ENCODE results near the gene INPP5A. TPM values are rescaled to one million over a fixed set of nuclear protein-coding genes. Genes with fewer than 3 reads are reported as not detected.
A peak's percentile ranks its signal among the peaks of the same experiment; 100 is the strongest.

Gene INPP5A
- total and polyA plus RNA-seq, 10 of the 15 experiments (the other 5 are each of a cell fraction or from before 2014, with no cell fraction given) = 0.52 to 15.0 (median 6.3) TPM

DNA sequence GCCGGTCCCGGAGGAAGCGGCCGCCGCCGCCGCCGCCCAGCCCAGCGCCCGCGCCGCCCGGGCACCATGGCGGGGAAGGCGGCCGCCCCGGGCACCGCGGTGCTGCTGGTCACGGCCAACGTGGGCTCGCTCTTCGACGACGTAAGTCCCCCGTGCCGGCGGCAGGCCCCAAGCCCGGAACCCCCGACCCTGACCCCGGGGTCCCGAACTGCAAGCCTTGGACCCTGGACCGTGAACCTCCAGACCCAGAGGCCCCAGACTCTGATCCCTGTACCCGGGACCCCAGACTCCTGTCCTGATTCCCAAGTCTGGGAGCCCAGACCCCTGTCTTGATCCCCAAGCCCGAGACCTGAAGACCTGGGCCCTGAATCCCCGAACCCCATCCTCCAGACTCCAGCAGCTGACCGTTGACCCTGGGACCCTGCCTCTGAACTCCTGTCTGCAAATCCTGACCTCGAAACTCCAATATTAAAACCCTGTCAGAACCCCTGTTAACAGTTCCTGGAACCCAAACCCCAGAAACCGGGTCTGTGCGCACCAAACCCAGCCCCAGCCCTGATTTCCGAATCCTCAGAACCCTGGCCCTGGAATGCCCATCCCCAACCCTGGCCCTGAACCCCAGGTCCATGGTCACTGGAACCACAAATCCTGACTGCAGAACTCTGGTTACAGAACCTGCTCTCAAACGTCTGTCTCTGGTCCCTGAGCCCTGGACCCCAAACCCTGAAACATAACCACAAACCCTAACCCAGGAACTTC, 623 bp downstream of the INPP5A start:
- Histone ChIP-seq H3K27me3 (replicated peaks in 1 of 2; ENCODE audit: control insufficient read depth in 2 of 2, insufficient read depth in 2 of 2, low read length in 1 of 2) (no peaks in the 10 kb centered on the region), H3K9ac (ENCODE audit: control insufficient read depth, insufficient read depth, low read length) (peak overlapping the region; percentile 70), H4K20me1 (ENCODE audit: control insufficient read depth, insufficient read depth) (peaks cover 2% of the 10 kb centered on the region; the same call in 1 of the 2 replicates), H2AFZ (ENCODE audit: control insufficient read depth, low read depth, low read length) (no peak overlapping the region), H3K4me3 (peak overlapping the region; percentile 78), H3K4me1 (ENCODE audit: control insufficient read depth, insufficient read depth, low read length) (peaks cover 29% of the 10 kb centered on the region), H3K9me3 (replicated peaks; ENCODE audit: control insufficient read depth, insufficient read depth, low read length) (no peaks in the 10 kb centered on the region), H3K79me2 (ENCODE audit: control insufficient read depth, insufficient read depth, low read length) (peaks cover 21% of the 10 kb centered on the region), H3K36me3 (ENCODE audit: control insufficient read depth in 2 of 2, insufficient read depth in 2 of 2, low read length in 1 of 2) (no peaks in the 10 kb centered on the region), H3K27ac (ENCODE audit: control insufficient read depth, insufficient read depth) (peak overlapping the region; percentile 11; the same call in 1 of the 2 replicates), H3K4me2 (ENCODE audit: control insufficient read depth, insufficient read depth) (peak overlapping the region; percentile 92)
- 4% methylated on average over 40 of the region's 42 CpGs for WGBS (ENCODE audit: insufficient coverage, insufficient replicate concordance, low lambda C conversion rate, missing lambda C conversion rate)
- ChIA-PET SMC1A (ENCODE audit: uncharacterized antibody, unreplicated experiment) (interaction anchor here (1.2 to 5.5 kb wide), 8 partner anchors 10 to 79 kb away, joined by 3 to 61 read pairs (median 14); no protein-coding TSS in a partner anchor), POLR2A (interaction anchor here (1.2 to 4.6 kb wide), 5 partner anchors 33 to 55 kb away, joined by 7 to 29 read pairs (median 8); no protein-coding TSS in a partner anchor), RAD21 (ENCODE audit: unreplicated experiment) (interaction anchor here (2.4 to 6.1 kb wide), 6 partner anchors 13 to 78 kb away, joined by 16 to 91 read pairs (median 21); no protein-coding TSS in a partner anchor), CTCF (interaction anchor here (0.9 to 4.5 kb wide), 5 partner anchors 13 to 78 kb away, joined by 3 to 26 read pairs (median 9); no protein-coding TSS in a partner anchor)
- no peak for FAIRE-seq
- intact Hi-C loops (cut with micrococcal nuclease; ENCODE audit: unreplicated experiment) = loop anchor here (5.0 kb wide), 2 partner anchors 99 to 216 kb away; no protein-coding TSS in a partner anchor
- no peak for ATAC-seq
- no TSS peak for BruUV-seq (replicated peaks)
- in situ Hi-C loops (cut with MboI) = no loop called here
- DNase-seq (ENCODE audit: low read depth, low spot score) = no peak
- TF ChIP-seq RUNX3 (IDR thresholded peaks at IDR 0.05; ENCODE audit: low read length) = peak; percentile 33; the same call in 1 of the 2 replicates
- TF ChIP-seq ZZZ3 (IDR thresholded peaks at IDR 0.05; ENCODE audit: control insufficient read depth, insufficient read length, low read depth) = no peak
- TF ChIP-seq NR2F1 (conservative IDR thresholded peaks at IDR 0.05) = 0 out of 2 replicates have a peak, but pooled peaks have one; percentile 23
- peak; percentile 17; the same call in 1 of the 2 replicates for TF ChIP-seq IKZF1 (conservative IDR thresholded peaks at IDR 0.05)

All from GM12878 (cell line).